Gastroesophageal sphincter (tissue), 3 donors: Measurements from ENCODE around the gene L3HYPDH.

ENCODE experiments used
- CTCF ChIP-seq, 4 experiments: fragments of 200-600 bp in 2 of 4; fragments of 450-650 bp in 2 of 4; sonication (generic) in 1 of 4; IDR thresholded peaks; one replicate each; pipeline ENCODE4 v1.5.1; 2017 to 2019; ENCODE audit warnings: antibody characterized with exemption in 4 of 4, mild to moderate bottlenecking in 2 of 4, moderate library complexity in 2 of 4
- POLR2A ChIP-seq, 2 donors: fragments of 450-650 bp; IDR thresholded peaks; one replicate each; pipeline ENCODE4 v1.6.1; 2017; ENCODE audit warnings: antibody characterized with exemption in 2 of 2, mild to moderate bottlenecking in 2 of 2, moderate library complexity in 1 of 2

- TF ChIP-seq CTCF (IDR thresholded peaks at IDR 0.05) (no peak), POLR2A (IDR thresholded peaks at IDR 0.05) (no peak)
Measured at GRCh38 chr14:59461891-59462290, 22.3 kb downstream of the L3HYPDH start.
